Small intestine (tissue), 4 donors: ENCODE data around the gene ACYP2. TPM values are rescaled to one million over a fixed set of nuclear protein-coding genes. Genes with fewer than 3 reads are reported as not detected.

Source experiments
- polyA plus RNA-seq, 4 donors: library from polyadenylated mRNA; stranded (reverse) in 3 of 4; unstranded in 1 of 4; fragments of 200-250 nt in 3 of 4; fragments of 120-200 nt in 1 of 4; gene quantifications; one replicate each; pipeline versions ENCODE4 v1.2.1 to v1.2.3, GENCODE V29; 2013
- donor health status: healthy with polysubstance abuse.
- donor health status: Bipolar disorder and iron deficiency.
- donor health status: healthy.

The ACYP2 gene
- polyA plus RNA-seq, 4 donors: 12.3 to 17.3 (median 13.0) TPM

Other genes starting within 250 kb of the ACYP2 start
- gene PSME4, start 144.6 kb upstream of the ACYP2 start, polyA plus RNA-seq: 10 to 100 TPM; 19.9 to 24.2 (median 20.7) TPM
- under 1 TPM in 1 of 4 donors, not detected in 3; 0.06 TPM for gene TSPYL6, start 140.6 kb downstream of the ACYP2 start, polyA plus RNA-seq